ENCODE data around the gene ZYG11B.

Gene ZYG11B

DNA sequence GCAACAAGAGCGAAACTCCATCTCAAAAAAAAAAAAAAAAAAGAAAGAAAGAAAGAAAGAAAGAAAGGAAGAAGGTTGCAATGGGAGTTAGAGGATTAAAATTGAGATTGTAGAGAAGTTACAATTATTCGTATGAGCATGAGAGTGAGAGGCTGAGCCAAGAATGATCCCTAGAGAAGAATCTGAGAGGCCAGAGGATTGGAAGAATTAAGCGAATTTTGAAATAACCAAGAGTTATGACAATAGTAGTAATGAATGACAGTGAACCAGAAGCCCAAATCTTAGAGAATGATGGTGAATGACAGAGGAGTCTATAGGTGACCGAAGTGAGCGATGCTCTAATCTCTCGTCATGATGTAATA, 369 bp upstream of the ZYG11B start:
- Histone ChIP-seq H3K9ac (ENCODE audit: low read length) (peak overlapping the region; percentile 42; the same call in 1 of the 2 replicates), H3K79me2 (ENCODE audit: low read length) (peaks cover 32% of the 10 kb centered on the region), H3K36me3 (replicated peaks; ENCODE audit: insufficient read depth, low read length) (no peaks in the 10 kb centered on the region), H3K27me3 (replicated peaks; ENCODE audit: insufficient read depth, low read length) (no peaks in the 10 kb centered on the region), H4K20me1 (ENCODE audit: insufficient read depth, low read length) (no peaks in the 10 kb centered on the region), H3K4me1 (ENCODE audit: low read length) (no peaks in the 10 kb centered on the region), H3K4me3 (ENCODE audit: low read length) (peak overlapping the region; percentile 99), H2AFZ (ENCODE audit: low read length) (peak overlapping the region; percentile 94), H3K27ac (ENCODE audit: low read length) (no peak overlapping the region), H3K4me2 (ENCODE audit: low read depth, low read length) (peak overlapping the region; percentile 75), H3K9me2 (replicated peaks; ENCODE audit: insufficient read depth, low read length) (no peaks in the 10 kb centered on the region), H3F3A (ENCODE audit: insufficient read depth, low read length) (no peaks in the 10 kb centered on the region), H3K9me3 (replicated peaks; ENCODE audit: insufficient read depth, low read length) (no peaks in the 10 kb centered on the region)
- no peak for DNase-seq
- TF ChIP-seq, protein P1, sequence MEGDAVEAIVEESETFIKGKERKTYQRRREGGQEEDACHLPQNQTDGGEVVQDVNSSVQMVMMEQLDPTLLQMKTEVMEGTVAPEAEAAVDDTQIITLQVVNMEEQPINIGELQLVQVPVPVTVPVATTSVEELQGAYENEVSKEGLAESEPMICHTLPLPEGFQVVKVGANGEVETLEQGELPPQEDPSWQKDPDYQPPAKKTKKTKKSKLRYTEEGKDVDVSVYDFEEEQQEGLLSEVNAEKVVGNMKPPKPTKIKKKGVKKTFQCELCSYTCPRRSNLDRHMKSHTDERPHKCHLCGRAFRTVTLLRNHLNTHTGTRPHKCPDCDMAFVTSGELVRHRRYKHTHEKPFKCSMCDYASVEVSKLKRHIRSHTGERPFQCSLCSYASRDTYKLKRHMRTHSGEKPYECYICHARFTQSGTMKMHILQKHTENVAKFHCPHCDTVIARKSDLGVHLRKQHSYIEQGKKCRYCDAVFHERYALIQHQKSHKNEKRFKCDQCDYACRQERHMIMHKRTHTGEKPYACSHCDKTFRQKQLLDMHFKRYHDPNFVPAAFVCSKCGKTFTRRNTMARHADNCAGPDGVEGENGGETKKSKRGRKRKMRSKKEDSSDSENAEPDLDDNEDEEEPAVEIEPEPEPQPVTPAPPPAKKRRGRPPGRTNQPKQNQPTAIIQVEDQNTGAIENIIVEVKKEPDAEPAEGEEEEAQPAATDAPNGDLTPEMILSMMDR (IDR thresholded peaks at IDR 0.05; ENCODE audit: low read length): no peak
- TF ChIP-seq EZH2phosphoT487 (IDR thresholded peaks at IDR 0.05; ENCODE audit: low read length): no peak
- TF ChIP-seq EZH2 (optimal IDR thresholded peaks at IDR 0.05; ENCODE audit: low read depth, low read length): no peak

GRCh38 chr1:52727114-52727586, 897 bp downstream of the ZYG11B start:
- Histone ChIP-seq H3K9me2 (replicated peaks; ENCODE audit: insufficient read depth, low read length) (no peaks in the 10 kb centered on the region), H3K27me3 (replicated peaks; ENCODE audit: insufficient read depth, low read length) (no peaks in the 10 kb centered on the region), H3K4me2 (ENCODE audit: low read depth, low read length) (peak overlapping the region; percentile 95), H3K9me3 (replicated peaks; ENCODE audit: insufficient read depth, low read length) (no peaks in the 10 kb centered on the region), H3K4me1 (ENCODE audit: low read length) (no peaks in the 10 kb centered on the region), H3K27ac (ENCODE audit: low read length) (peak overlapping the region; percentile 46; the same call in 1 of the 2 replicates), H2AFZ (ENCODE audit: low read length) (peak overlapping the region; percentile 85), H3F3A (ENCODE audit: insufficient read depth, low read length) (no peaks in the 10 kb centered on the region), H3K9ac (ENCODE audit: low read length) (peak overlapping the region; percentile 79), H3K36me3 (replicated peaks; ENCODE audit: insufficient read depth, low read length) (no peaks in the 10 kb centered on the region), H3K4me3 (ENCODE audit: low read length) (peak overlapping the region; percentile 99), H4K20me1 (ENCODE audit: insufficient read depth, low read length) (no peaks in the 10 kb centered on the region), H3K79me2 (ENCODE audit: low read length) (peaks cover 32% of the 10 kb centered on the region)
- TF ChIP-seq EZH2phosphoT487 (IDR thresholded peaks at IDR 0.05; ENCODE audit: low read length) (no peak), EZH2 (optimal IDR thresholded peaks at IDR 0.05; ENCODE audit: low read depth, low read length) (no peak)
- TF ChIP-seq, protein P1 (IDR thresholded peaks at IDR 0.05; ENCODE audit: low read length): no peak
- DNase-seq: no peak

GRCh38 chr1:52727956-52728656, 1.9 kb downstream of the ZYG11B start:
- no peaks in the 10 kb centered on the region for H3K9me2 ChIP-seq (replicated peaks; ENCODE audit: insufficient read depth, low read length)
- H3K4me1 ChIP-seq (ENCODE audit: low read length): no peaks in the 10 kb centered on the region
- no peak overlapping the region for H3K4me3 ChIP-seq (ENCODE audit: low read length)
- TF ChIP-seq, protein P1 (IDR thresholded peaks at IDR 0.05; ENCODE audit: low read length): no peak
- TF ChIP-seq EZH2 (optimal IDR thresholded peaks at IDR 0.05; ENCODE audit: low read depth, low read length) (no peak), EZH2phosphoT487 (IDR thresholded peaks at IDR 0.05; ENCODE audit: low read length) (no peak)
- no peaks in the 10 kb centered on the region for H3F3A ChIP-seq (ENCODE audit: insufficient read depth, low read length)
- no peak for DNase-seq
- no peaks in the 10 kb centered on the region for H4K20me1 ChIP-seq (ENCODE audit: insufficient read depth, low read length)
- H3K9me3 ChIP-seq (replicated peaks; ENCODE audit: insufficient read depth, low read length): no peaks in the 10 kb centered on the region
- H3K36me3 ChIP-seq (replicated peaks; ENCODE audit: insufficient read depth, low read length): no peaks in the 10 kb centered on the region
- no peaks in the 10 kb centered on the region for H3K27me3 ChIP-seq (replicated peaks; ENCODE audit: insufficient read depth, low read length)
- H2AFZ ChIP-seq (ENCODE audit: low read length): no peak overlapping the region
- no peak overlapping the region for H3K27ac ChIP-seq (ENCODE audit: low read length)
- no peak overlapping the region for H3K9ac ChIP-seq (ENCODE audit: low read length)
- peaks cover 32% of the 10 kb centered on the region for H3K79me2 ChIP-seq (ENCODE audit: low read length)
- H3K4me2 ChIP-seq (ENCODE audit: low read depth, low read length): no peak overlapping the region
